Mesenchymal stem cell (in vitro differentiated cells and primary cell): ENCODE data around the gene RHBDD1.

Source experiments
- DNase-seq: peaks from one replicate; pipeline ENCODE4 v3.0.0-alpha.2; 2013
- H2AFZ ChIP-seq: one replicate; pipeline ENCODE4 v1.6.1; 2013; ENCODE audit warnings: low read depth, mild to moderate bottlenecking, control low read depth, inconsistent platforms, low read length, moderate library complexity
- H2AK5ac ChIP-seq: 2 replicates; pipeline ENCODE4 v1.6.1; 2013; ENCODE audit warnings: low read length, moderate library complexity, mild to moderate bottlenecking, inconsistent platforms; ENCODE audit not compliant: severe bottlenecking
- H2BK120ac ChIP-seq: one replicate; pipeline ENCODE4 v1.6.1; 2013; ENCODE audit warnings: low read depth, mild to moderate bottlenecking, inconsistent platforms, low read length, moderate library complexity
- H2BK12ac ChIP-seq, 2 experiments: one replicate each; pipeline ENCODE4 v1.6.1; 2013; ENCODE audit warnings: inconsistent platforms in 2 of 2, low read length in 2 of 2, mild to moderate bottlenecking in 2 of 2, moderate library complexity in 2 of 2, control low read depth in 1 of 2
- H2BK15ac ChIP-seq: one replicate; pipeline ENCODE4 v1.6.1; 2013; ENCODE audit warnings: mild to moderate bottlenecking, low read depth, inconsistent platforms; ENCODE audit not compliant: poor library complexity, severe bottlenecking
- H2BK5ac ChIP-seq: 2 replicates; pipeline ENCODE4 v1.6.1; 2013; ENCODE audit warnings: low read depth, mild to moderate bottlenecking, low read length, control low read depth, inconsistent platforms; ENCODE audit not compliant: poor library complexity, severe bottlenecking
- H3K14ac ChIP-seq, 2 experiments: one replicate each; pipeline ENCODE4 v1.6.1; 2013; ENCODE audit warnings: inconsistent platforms in 2 of 2, low read length in 2 of 2, control low read depth in 1 of 2, mild to moderate bottlenecking in 1 of 2, moderate library complexity in 1 of 2
- H3K18ac ChIP-seq, 2 experiments: one replicate each; pipeline ENCODE4 v1.6.1; 2013; ENCODE audit warnings: inconsistent platforms in 2 of 2, low read length in 2 of 2, control low read depth in 1 of 2, low read depth in 1 of 2, mild to moderate bottlenecking in 1 of 2
- H3K23ac ChIP-seq, 2 experiments: one replicate each; pipeline ENCODE4 v1.6.1; 2013; ENCODE audit warnings: inconsistent platforms in 2 of 2, low read length in 2 of 2, mild to moderate bottlenecking in 2 of 2, moderate library complexity in 2 of 2, control low read depth in 1 of 2
- H3K27ac ChIP-seq: 2 replicates; pipeline ENCODE4 v1.5.1; 2013; ENCODE audit warnings: mild to moderate bottlenecking, moderate library complexity, low read length, control low read depth, inconsistent platforms; ENCODE audit not compliant: poor library complexity, severe bottlenecking
- H3K27me3 ChIP-seq, 2 experiments: 2 replicates each; pipeline versions ENCODE4 v1.6.1 to v1.7.0; 2013; ENCODE audit warnings: low read length in 2 of 2, mild to moderate bottlenecking in 2 of 2, moderate library complexity in 2 of 2, control low read depth in 1 of 2, inconsistent platforms in 1 of 2; ENCODE audit not compliant: control insufficient read depth in 1 of 2, insufficient read depth in 1 of 2
- H3K36me3 ChIP-seq, 2 experiments: 2 replicates each; pipeline versions ENCODE4 v1.6.1 to v1.7.0; 2013; ENCODE audit warnings: low read length in 2 of 2, control low read depth in 1 of 2, inconsistent platforms in 1 of 2, low read depth in 1 of 2, mild to moderate bottlenecking in 1 of 2; ENCODE audit not compliant: insufficient read depth in 2 of 2, control insufficient read depth in 1 of 2
- H3K4ac ChIP-seq, 2 experiments: one replicate each; pipeline ENCODE4 v1.6.1; 2013; ENCODE audit warnings: inconsistent platforms in 2 of 2, low read length in 2 of 2, mild to moderate bottlenecking in 2 of 2, moderate library complexity in 2 of 2, control low read depth in 1 of 2, low read depth in 1 of 2
- H3K4me1 ChIP-seq: 2 replicates; pipeline ENCODE4 v1.6.1; 2013; ENCODE audit warnings: low read depth, low read length, control low read depth; ENCODE audit not compliant: control insufficient read depth, insufficient read depth
- H3K4me2 ChIP-seq: 2 replicates; pipeline ENCODE4 v1.6.1; 2013; ENCODE audit warnings: low read length, mild to moderate bottlenecking, inconsistent platforms; ENCODE audit not compliant: poor library complexity, severe bottlenecking
- H3K4me3 ChIP-seq, 2 experiments: 2 replicates each; pipeline versions ENCODE4 v1.5.1 to v1.7.0; 2013; ENCODE audit warnings: low read length in 2 of 2, mild to moderate bottlenecking in 2 of 2, control low read depth in 1 of 2, low read depth in 1 of 2; ENCODE audit not compliant: insufficient read depth in 1 of 2
- H3K79me1 ChIP-seq: replicated peaks from 2 replicates; pipeline ENCODE4 v1.6.1; 2013; ENCODE audit warnings: mild to moderate bottlenecking, control low read depth, low read length, inconsistent platforms; ENCODE audit not compliant: poor library complexity, severe bottlenecking
- H3K9ac ChIP-seq: 2 replicates; pipeline ENCODE4 v1.7.0; 2013; ENCODE audit warnings: mild to moderate bottlenecking, low read length, moderate library complexity
- H3K9me3 ChIP-seq: 2 replicates; pipeline ENCODE4 v1.7.0; 2013; ENCODE audit warnings: mild to moderate bottlenecking, low read length; ENCODE audit not compliant: control insufficient read depth
- H4K8ac ChIP-seq: one replicate; pipeline ENCODE4 v1.6.1; 2013; ENCODE audit warnings: inconsistent platforms, mild to moderate bottlenecking, low read length, moderate library complexity
- H4K91ac ChIP-seq: one replicate; pipeline ENCODE4 v1.6.1; 2013; ENCODE audit warnings: mild to moderate bottlenecking, low read length, inconsistent platforms
- WGBS: methylation state at CpG from one replicate; pipeline ENCODE4 v1.1.7; 2013; ENCODE audit warnings: mixed read lengths; 5-methylcytosine and 5-hydroxymethylcytosine counted together

The RHBDD1 gene

DNA sequence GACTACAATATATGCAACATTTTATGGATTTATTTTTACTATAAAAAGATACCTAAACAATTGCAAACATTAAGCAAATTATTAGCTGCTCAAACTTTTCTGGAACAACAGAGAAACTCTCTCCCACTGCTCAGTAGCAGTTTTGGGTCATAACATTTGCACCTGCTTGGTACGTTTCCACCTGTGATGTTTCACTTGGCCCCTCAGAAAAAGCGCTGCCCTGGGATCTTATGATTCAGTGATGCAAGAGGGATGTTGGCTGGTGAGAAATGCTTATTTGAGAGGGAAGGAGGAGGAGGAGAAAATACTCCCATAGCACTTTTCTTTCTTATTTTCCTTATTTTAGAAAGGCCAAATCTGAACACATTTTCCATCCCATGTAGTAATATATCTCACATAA lies 45.4 kb upstream of the RHBDD1 start:
- Histone ChIP-seq H2BK5ac (no peak overlapping the region), H3K9me3 (no peaks in the 10 kb centered on the region), H3K4me2 (no peak overlapping the region), H2AFZ (no peak overlapping the region), H4K91ac (no peak overlapping the region), H3K23ac (no peak overlapping the region), H3K9ac (peak overlapping the region; percentile 95), H3K4me1 (peaks cover 8% of the 10 kb centered on the region), H3K14ac (no peak overlapping the region), H4K8ac (no peak overlapping the region), H2BK12ac (no peak overlapping the region), H2BK120ac (peak overlapping the region; percentile 19), H3K79me1 (peaks cover 5% of the 10 kb centered on the region), H3K36me3 (peaks cover 4 to 14% of the 10 kb centered on the region in 2 experiments), H2BK15ac (no peak overlapping the region), H3K4me3 (peak overlapping the region in 1 of 2 experiments; percentile 77), H3K27ac (peak overlapping the region; percentile 18), H3K18ac (peak overlapping the region in 1 of 2 experiments; percentile 56), H3K4ac (no peak overlapping the region), H3K27me3 (no peaks in the 10 kb centered on the region), H2AK5ac (no peak overlapping the region)
- 93% methylated on average over 2 of the region's 2 CpGs for WGBS
- DNase-seq = no peak

DNA sequence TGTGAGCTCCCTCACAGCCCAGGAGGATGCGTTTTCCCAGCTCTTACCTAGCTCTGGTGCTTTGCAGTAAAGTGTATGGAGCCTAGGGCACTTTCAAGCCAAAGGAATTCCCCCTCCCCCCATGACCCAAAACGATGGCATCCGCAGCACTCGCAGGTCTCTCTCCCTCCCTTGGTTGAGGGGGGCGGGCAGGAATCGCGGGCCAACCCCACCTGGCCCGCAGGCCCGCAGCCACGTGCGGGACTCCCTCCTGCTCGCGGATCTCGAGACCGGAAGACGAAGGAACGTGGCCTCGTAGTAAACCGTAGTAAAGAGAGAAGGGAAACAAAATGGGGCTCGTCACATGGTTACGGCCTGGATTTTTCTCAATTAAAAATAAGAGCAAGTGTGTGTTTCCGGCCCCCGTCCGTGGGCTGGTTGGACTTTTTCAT lies 44.8 kb upstream of the RHBDD1 start:
- peak overlapping the region; percentile 91 for H2BK5ac ChIP-seq
- H2BK15ac ChIP-seq = peak overlapping the region; percentile 94
- peak overlapping the region in 1 of 2 experiments; percentile 86 for H3K14ac ChIP-seq
- peak overlapping the region; percentile 56 to 93 for H3K18ac ChIP-seq
- peak overlapping the region; percentile 60 to 77 for H3K4me3 ChIP-seq
- peak overlapping the region; percentile 63 for H4K8ac ChIP-seq
- no peaks in the 10 kb centered on the region for H3K9me3 ChIP-seq
- peaks cover 15% of the 10 kb centered on the region for H3K4me1 ChIP-seq
- H2BK120ac ChIP-seq = peak overlapping the region; percentile 19
- peak overlapping the region; percentile 83 for H3K4me2 ChIP-seq
- H3K79me1 ChIP-seq = peaks cover 5% of the 10 kb centered on the region
- no peak overlapping the region for H3K23ac ChIP-seq
- H2BK12ac ChIP-seq = peak overlapping the region; percentile 18 to 51
- H3K9ac ChIP-seq = peak overlapping the region; percentile 95
- peak overlapping the region; percentile 83 to 95 for H3K4ac ChIP-seq
- peak overlapping the region; percentile 70 for H2AK5ac ChIP-seq
- H3K27me3 ChIP-seq = no peaks in the 10 kb centered on the region
- H2AFZ ChIP-seq = no peak overlapping the region
- 22% methylated on average over 23 of the region's 24 CpGs for WGBS
- peak; percentile 72 for DNase-seq
- peak overlapping the region; percentile 65 for H3K27ac ChIP-seq
- H4K91ac ChIP-seq = peak overlapping the region; percentile 60
- peaks cover 10 to 20% of the 10 kb centered on the region in 2 experiments for H3K36me3 ChIP-seq

DNA sequence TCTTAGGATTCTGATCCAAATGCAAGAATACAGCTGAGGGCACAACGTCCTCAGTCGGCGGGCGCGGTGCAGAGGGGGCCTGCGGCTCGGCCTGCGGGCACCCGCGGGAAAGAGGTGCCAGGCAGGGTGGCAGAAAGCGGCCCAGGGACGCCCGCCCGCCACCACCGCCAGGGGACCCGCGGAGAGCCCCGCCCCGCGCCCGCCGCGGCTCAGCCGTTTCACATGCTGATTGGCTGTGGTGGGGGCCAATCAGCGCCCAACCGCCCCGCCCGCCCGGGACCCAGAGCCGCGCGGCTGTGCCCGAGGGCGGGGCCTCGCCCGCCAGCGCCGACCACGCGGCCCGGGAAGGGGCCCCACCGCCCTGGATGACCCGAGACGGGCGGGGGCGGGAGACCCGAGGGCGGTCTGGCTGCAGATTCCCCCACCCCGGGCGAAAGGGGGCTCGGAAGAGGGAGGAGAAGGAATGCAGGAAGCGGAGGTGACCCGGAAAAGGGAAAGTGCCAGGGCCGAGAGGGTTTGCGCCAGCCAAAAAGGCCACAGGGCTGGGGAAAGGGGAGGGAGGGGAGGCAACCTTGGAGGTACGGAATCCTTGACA lies 44.3 kb upstream of the RHBDD1 start:
- DNase-seq = peak; percentile 85
- H3K27me3 ChIP-seq = no peaks in the 10 kb centered on the region
- H3K23ac ChIP-seq = no peak overlapping the region
- peaks cover 20% of the 10 kb centered on the region for H3K4me1 ChIP-seq
- H4K91ac ChIP-seq = peak overlapping the region; percentile 83
- peak overlapping the region; percentile 83 for H3K4me2 ChIP-seq
- peak overlapping the region; percentile 91 for H2BK5ac ChIP-seq
- H3K36me3 ChIP-seq = peaks cover 15 to 20% of the 10 kb centered on the region in 2 experiments
- H3K9ac ChIP-seq = peak overlapping the region; percentile 95
- no peak overlapping the region for H3K14ac ChIP-seq
- H3K9me3 ChIP-seq = no peaks in the 10 kb centered on the region
- H3K4ac ChIP-seq = peak overlapping the region; percentile 28 to 86
- peak overlapping the region; percentile 93 for H3K27ac ChIP-seq
- under 1% methylated on average over 56 of the region's 56 CpGs for WGBS
- H3K79me1 ChIP-seq = peaks cover 5% of the 10 kb centered on the region
- no peak overlapping the region for H2AFZ ChIP-seq
- H3K4me3 ChIP-seq = peak overlapping the region; percentile 60 to 86
- peak overlapping the region; percentile 82 to 93 for H3K18ac ChIP-seq
- peak overlapping the region; percentile 67 for H2AK5ac ChIP-seq
- peak overlapping the region; percentile 57 for H4K8ac ChIP-seq
- peak overlapping the region in 1 of 2 experiments; percentile 51 for H2BK12ac ChIP-seq
- peak overlapping the region; percentile 94 for H2BK15ac ChIP-seq
- H2BK120ac ChIP-seq = no peak overlapping the region

DNA sequence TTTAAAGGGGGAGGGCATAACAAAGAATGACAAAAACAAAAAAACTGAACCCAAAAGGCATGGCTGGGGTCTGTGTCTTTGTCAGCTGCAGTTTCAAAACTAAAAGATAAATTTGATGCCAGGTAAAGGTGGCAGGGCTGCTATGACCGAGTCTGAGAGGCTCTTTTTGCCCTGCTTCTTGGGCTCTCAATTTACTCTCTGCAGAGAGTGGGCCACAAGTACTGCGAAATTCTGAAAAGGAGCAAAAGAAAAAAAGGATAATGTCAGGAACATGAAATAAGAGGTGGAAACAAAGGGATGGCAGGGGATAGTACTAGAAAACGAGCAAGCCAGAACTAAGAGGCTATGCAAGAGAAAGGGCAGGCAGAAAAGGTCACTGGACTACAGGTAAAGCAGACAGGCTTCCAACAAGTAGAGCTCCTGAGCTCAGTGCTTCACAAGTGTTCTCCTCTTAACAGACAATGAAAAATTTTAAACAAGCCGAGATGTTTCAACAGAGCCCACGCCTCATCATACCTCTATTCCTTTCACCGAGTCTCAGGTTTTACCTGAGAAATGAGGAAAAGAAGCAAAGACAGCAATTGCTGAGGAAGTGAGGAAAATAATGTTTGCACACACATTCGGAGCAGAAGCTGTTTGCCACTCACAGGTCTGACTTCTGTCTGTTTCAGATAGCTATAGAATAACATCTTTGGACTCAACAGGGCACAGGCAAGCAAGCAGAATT lies 43.5 kb upstream of the RHBDD1 start:
- DNase-seq = no peak
- Histone ChIP-seq H2BK5ac (peak overlapping the region; percentile 68), H4K91ac (peak overlapping the region; percentile 30), H3K23ac (peak overlapping the region in 1 of 2 experiments; percentile 62), H3K4me3 (peak overlapping the region in 1 of 2 experiments; percentile 86), H3K36me3 (peaks cover 23 to 28% of the 10 kb centered on the region in 2 experiments), H3K9me3 (no peaks in the 10 kb centered on the region), H3K9ac (peak overlapping the region; percentile 95), H3K79me1 (peaks cover 5% of the 10 kb centered on the region), H3K27ac (peak overlapping the region; percentile 93), H4K8ac (no peak overlapping the region), H2AFZ (no peak overlapping the region), H3K4ac (peak overlapping the region; percentile 65 to 79), H2AK5ac (peak overlapping the region; percentile 60), H3K18ac (peak overlapping the region; percentile 60 to 82), H3K4me2 (peak overlapping the region; percentile 79), H2BK12ac (peak overlapping the region; percentile 7 to 71), H2BK15ac (no peak overlapping the region), H2BK120ac (peak overlapping the region; percentile 42), H3K14ac (peak overlapping the region; percentile 53 to 79), H3K4me1 (peaks cover 27% of the 10 kb centered on the region), H3K27me3 (no peaks in the 10 kb centered on the region)
- 11% methylated on average over 5 of the region's 7 CpGs for WGBS
